ENCODE measurements around the gene CUL5. TPM values are rescaled to one million over a fixed set of nuclear protein-coding genes. Genes with fewer than 3 reads are reported as not detected.

The CUL5 gene
- total and polyA plus RNA-seq, 2 experiments from 2014 or later, result 26.0 to 40.9 TPM

GRCh38 chr11:108018708-108019107 is 10.0 kb downstream of the CUL5 start:
- H3K27me3 Mint-ChIP-seq (ENCODE audit: insufficient read depth, low read depth, poor library complexity), result no peaks in the 10 kb centered on the region
- Histone ChIP-seq H3K9me2 (ENCODE audit: insufficient read depth) (no peaks in the 10 kb centered on the region), H3K4me1 (ENCODE audit: insufficient read depth) (peaks cover 17% of the 10 kb centered on the region), H3F3A (replicated peaks; ENCODE audit: low read depth) (no peaks in the 10 kb centered on the region), H3K4me3 (no peak overlapping the region), H4K20me1 (replicated peaks; ENCODE audit: insufficient read depth) (peaks cover 18% of the 10 kb centered on the region), H3K4me2 (no peak overlapping the region), H3K36me3 (ENCODE audit: insufficient read depth) (no peaks in the 10 kb centered on the region), H3K27me3 (ENCODE audit: insufficient read depth) (no peaks in the 10 kb centered on the region), H3K79me2 (replicated peaks; ENCODE audit: insufficient read depth) (peaks cover 100% of the 10 kb centered on the region), H2AFZ (no peak overlapping the region), H3K27ac (ENCODE audit: low read depth) (no peak overlapping the region)
- no peak for ATAC-seq
- TF ChIP-seq CREB1 (CRISPR knock-in tag; IDR thresholded peaks at IDR 0.05; ENCODE audit: low read depth) (no peak), ZNF114 (CRISPR knock-in tag; IDR thresholded peaks at IDR 0.05) (no peak), POLR2AphosphoS5 (IDR thresholded peaks at IDR 0.05; ENCODE audit: low read depth) (no peak), STAT1 (IDR thresholded peaks at IDR 0.05; ENCODE audit: unreplicated experiment) (no peak)
- no peak overlapping the region for H3K27ac Mint-ChIP-seq
- no peak overlapping the region for H3K4me3 Mint-ChIP-seq
- no peak for DNase-seq (ENCODE audit: low spot score)
- no peaks in the 10 kb centered on the region for H3K36me3 Mint-ChIP-seq (ENCODE audit: low read depth)
- no peaks in the 10 kb centered on the region for H3K9me3 Mint-ChIP-seq
- H3K4me1 Mint-ChIP-seq, result peaks cover 14% of the 10 kb centered on the region

GRCh38 chr11:108019870-108020540 is 11.3 kb downstream of the CUL5 start:
- H3K27ac ChIP-seq (ENCODE audit: low read depth), result no peak overlapping the region
- Mint-ChIP-seq H3K27ac (peak overlapping the region; percentile 54), H3K27me3 (ENCODE audit: insufficient read depth, low read depth, poor library complexity) (no peaks in the 10 kb centered on the region), H3K4me3 (no peak overlapping the region), H3K36me3 (ENCODE audit: low read depth) (no peaks in the 10 kb centered on the region), H3K4me1 (peaks cover 14% of the 10 kb centered on the region), H3K9me3 (no peaks in the 10 kb centered on the region)
- H3K4me2 ChIP-seq, result no peak overlapping the region
- no peaks in the 10 kb centered on the region for H3K9me2 ChIP-seq (ENCODE audit: insufficient read depth)
- no peaks in the 10 kb centered on the region for H3K36me3 ChIP-seq (ENCODE audit: insufficient read depth)
- ATAC-seq, result peak; percentile 72
- H3K79me2 ChIP-seq (replicated peaks; ENCODE audit: insufficient read depth), result peaks cover 100% of the 10 kb centered on the region
- H3K4me3 ChIP-seq, result no peak overlapping the region
- no peak overlapping the region for H2AFZ ChIP-seq
- no peaks in the 10 kb centered on the region for H3F3A ChIP-seq (replicated peaks; ENCODE audit: low read depth)
- no peaks in the 10 kb centered on the region for H3K27me3 ChIP-seq (ENCODE audit: insufficient read depth)
- H4K20me1 ChIP-seq (replicated peaks; ENCODE audit: insufficient read depth), result peaks cover 18% of the 10 kb centered on the region
- H3K4me1 ChIP-seq (ENCODE audit: insufficient read depth), result peaks cover 10% of the 10 kb centered on the region
- no peak for DNase-seq (ENCODE audit: low spot score)
- no peak for TF ChIP-seq NANOG (IDR thresholded peaks at IDR 0.05; ENCODE audit: borderline replicate concordance)
- TF ChIP-seq EZH2 (IDR thresholded peaks at IDR 0.05; ENCODE audit: low read depth, unreplicated experiment), result no peak
- TF ChIP-seq CREB1 (CRISPR knock-in tag; IDR thresholded peaks at IDR 0.05; ENCODE audit: low read depth), result no peak
- no peak for TF ChIP-seq POLR2AphosphoS5 (IDR thresholded peaks at IDR 0.05; ENCODE audit: low read depth)
- no peak for TF ChIP-seq EZH2phosphoT487 (IDR thresholded peaks at IDR 0.05; ENCODE audit: unreplicated experiment)
- no peak for TF ChIP-seq ZNF114 (CRISPR knock-in tag; IDR thresholded peaks at IDR 0.05)
- TF ChIP-seq ETS1 (IDR thresholded peaks at IDR 0.05), result no peak
- TF ChIP-seq STAT1 (IDR thresholded peaks at IDR 0.05; ENCODE audit: unreplicated experiment), result no peak
- TF ChIP-seq CTCF (conservative IDR thresholded peaks at IDR 0.05; ENCODE audit: low read depth in 2 of 2), result no peak
- no peak for TF ChIP-seq REST (IDR thresholded peaks at IDR 0.05; ENCODE audit: unreplicated experiment)
- TF ChIP-seq ZNF331 (CRISPR knock-in tag; IDR thresholded peaks at IDR 0.05; ENCODE audit: low read depth), result no peak
- no peak for TF ChIP-seq JUNB (IDR thresholded peaks at IDR 0.05; ENCODE audit: unreplicated experiment)
